CD4-positive, alpha-beta memory T cell (primary cell): Measurements from ENCODE around the gene MED27. TPM values are rescaled to one million over a fixed set of nuclear protein-coding genes. Genes with fewer than 3 reads are reported as not detected.

ENCODE experiments used
- CTCF ChIA-PET: fragments of 350-600 bp; sonication (Branson Sonifier 250); formaldehyde crosslinking; loops from one replicate; lab custom pipeline; 2021; ENCODE audit warnings: inconsistent platforms; ENCODE audit not compliant: partially characterized antibody; lab: Charles Lee
- POLR2A ChIA-PET: fragments of 350-600 bp; sonication (Branson Sonifier 250); formaldehyde crosslinking; loops from one replicate; lab custom pipeline; 2021; ENCODE audit not compliant: partially characterized antibody; lab: Charles Lee
- DNase-seq, 5 donors: peaks; one replicate each; pipeline versions ENCODE4 v3.0.0 to v3.0.0-alpha.2; 2020 to 2022; ENCODE audit warnings: mixed read lengths in 1 of 5
- H3K27ac ChIP-seq: one replicate; pipeline ENCODE4 v1.7.0; 2013; ENCODE audit warnings: low read depth, low read length
- H3K27me3 ChIP-seq: 2 replicates; pipeline ENCODE4 v1.7.0; 2013; ENCODE audit warnings: mild to moderate bottlenecking, low read length, moderate library complexity; ENCODE audit not compliant: insufficient read depth
- H3K36me3 ChIP-seq: 2 replicates; pipeline ENCODE4 v1.7.0; 2013; ENCODE audit warnings: mild to moderate bottlenecking, low read length, moderate library complexity; ENCODE audit not compliant: insufficient read depth
- H3K4me1 ChIP-seq: 2 replicates; pipeline ENCODE4 v1.7.0; 2013; ENCODE audit warnings: mild to moderate bottlenecking, low read length, moderate library complexity; ENCODE audit not compliant: insufficient read depth
- H3K4me3 ChIP-seq, 2 donors: one replicate each; pipeline ENCODE4 v1.7.0; 2013; ENCODE audit warnings: low read length in 2 of 2, mild to moderate bottlenecking in 1 of 2
- H3K9me3 ChIP-seq, 2 donors: one replicate each; pipeline ENCODE4 v1.7.0; 2013; ENCODE audit warnings: low read length in 2 of 2, control low read depth in 1 of 2; ENCODE audit not compliant: control insufficient read depth in 1 of 2
- H3K27ac Mint-ChIP-seq, 7 donors: one replicate each; pipeline ENCODE4 v1.8.0; 2020 to 2021; ENCODE audit warnings: mixed read lengths in 7 of 7, mild to moderate bottlenecking in 6 of 7, inconsistent platforms in 3 of 7, moderate library complexity in 3 of 7
- H3K27me3 Mint-ChIP-seq, 2 donors: one replicate each; pipeline ENCODE4 v1.8.0; 2020 to 2021; ENCODE audit warnings: mixed read lengths in 2 of 2
- H3K36me3 Mint-ChIP-seq, 2 donors: one replicate each; pipeline ENCODE4 v1.8.0; 2020 to 2021; ENCODE audit warnings: mixed read lengths in 2 of 2, inconsistent platforms in 1 of 2, mild to moderate bottlenecking in 1 of 2
- H3K4me1 Mint-ChIP-seq, 4 donors: one replicate each; pipeline ENCODE4 v1.8.0; 2020 to 2021; ENCODE audit warnings: mixed read lengths in 4 of 4, mild to moderate bottlenecking in 1 of 4
- H3K4me3 Mint-ChIP-seq, 8 donors: one replicate each; pipeline ENCODE4 v1.8.0; 2020 to 2021; ENCODE audit warnings: mixed read lengths in 8 of 8, mild to moderate bottlenecking in 7 of 8, moderate library complexity in 6 of 8, inconsistent platforms in 3 of 8
- H3K9me3 Mint-ChIP-seq, 8 donors: one replicate each; pipeline ENCODE4 v1.8.0; 2020 to 2021; ENCODE audit warnings: mixed read lengths in 8 of 8, mild to moderate bottlenecking in 5 of 8, inconsistent platforms in 3 of 8, moderate library complexity in 1 of 8
- intact Hi-C: fragments of 100-400 bp; cut with micrococcal nuclease; formaldehyde crosslinking; loops from one replicate; pipeline ENCODE4 v1.15.1; 2023
- polyA plus RNA-seq, 2 donors: library from polyadenylated mRNA; unstranded; fragments of 300-500 nt; fragmentation: Illumina TruSeq; gene quantifications; one replicate each; pipeline ENCODE4 v1.2.3, GENCODE V29; 2021
- total RNA-seq, 2 experiments: library from RNA; stranded (reverse); gene quantifications; one replicate each; pipeline ENCODE4 v1.2.3, GENCODE V29; 2021

Gene MED27
- total and polyA plus RNA-seq, 4 experiments from 2014 or later: 15.6 to 57.7 (median 29.3) TPM

DNA sequence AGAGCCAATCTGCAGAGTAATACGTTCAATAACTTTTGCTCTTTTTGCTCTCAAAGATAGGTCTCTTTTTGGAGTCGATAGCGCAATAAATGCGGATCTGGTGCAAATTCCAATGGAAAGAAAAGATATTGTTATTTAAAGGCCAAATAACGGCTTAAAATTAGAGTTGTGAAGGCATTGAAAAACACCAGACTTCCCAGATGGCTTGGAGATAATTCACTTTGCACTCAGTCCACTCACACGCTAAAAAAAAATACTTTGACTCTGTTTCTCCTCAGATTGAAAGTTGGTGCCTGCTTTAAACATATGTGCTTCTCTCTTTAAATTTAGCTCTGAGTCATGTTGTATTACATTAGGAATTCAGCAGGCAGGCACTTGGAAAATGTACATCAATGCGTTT, 19.5 kb upstream of the MED27 start:
- Mint-ChIP-seq H3K27me3 (peaks cover 30 to 40% of the 10 kb centered on the region in 2 donors), H3K9me3 (peaks cover 0 to 3% (median 0%) of the 10 kb centered on the region in 8 donors), H3K36me3 (no peaks in the 10 kb centered on the region), H3K27ac (no peak overlapping the region), H3K4me3 (no peak overlapping the region), H3K4me1 (no peaks in the 10 kb centered on the region)
- CTCF ChIA-PET: no interaction called here
- no peak overlapping the region for H3K27ac ChIP-seq
- H3K9me3 ChIP-seq: no peaks in the 10 kb centered on the region
- H3K4me1 ChIP-seq: no peaks in the 10 kb centered on the region
- no peak overlapping the region for H3K4me3 ChIP-seq
- H3K36me3 ChIP-seq: no peaks in the 10 kb centered on the region
- H3K27me3 ChIP-seq: peaks cover 3% of the 10 kb centered on the region
- DNase-seq: no peak
- POLR2A ChIA-PET: no interaction called here
- intact Hi-C loops: no loop called here

- Mint-ChIP-seq H3K4me1 (no peaks in the 10 kb centered on the region), H3K4me3 (no peak overlapping the region)
Observed at GRCh38 chr9:132094314-132094791, 14.7 kb upstream of the MED27 start.

GRCh38 chr9:132090771-132091170, 11.1 kb upstream of the MED27 start:
- Histone ChIP-seq H3K4me1 (no peaks in the 10 kb centered on the region), H3K27me3 (no peaks in the 10 kb centered on the region), H3K4me3 (no peak overlapping the region), H3K27ac (no peak overlapping the region), H3K36me3 (no peaks in the 10 kb centered on the region), H3K9me3 (no peaks in the 10 kb centered on the region)
- Mint-ChIP-seq H3K27ac (no peak overlapping the region), H3K4me3 (no peak overlapping the region), H3K36me3 (no peaks in the 10 kb centered on the region), H3K27me3 (peaks cover 12 to 31% of the 10 kb centered on the region in 2 donors), H3K9me3 (peaks cover 0 to 2% (median 0%) of the 10 kb centered on the region in 8 donors), H3K4me1 (no peaks in the 10 kb centered on the region)
- ChIA-PET CTCF (no interaction called here), POLR2A (no interaction called here)
- DNase-seq: no peak
- intact Hi-C loops: no loop called here

More at GRCh38 chr9:132094314-132094791, 14.7 kb upstream of the MED27 start:
- POLR2A ChIA-PET: no interaction called here
- Mint-ChIP-seq H3K9me3 (peaks cover 0 to 3% (median under 1%) of the 10 kb centered on the region in 8 donors), H3K36me3 (no peaks in the 10 kb centered on the region), H3K27ac (no peak overlapping the region), H3K27me3 (peaks cover 28 to 44% of the 10 kb centered on the region in 2 donors)
- H3K27me3 ChIP-seq: peaks cover 3% of the 10 kb centered on the region
- H3K36me3 ChIP-seq: no peaks in the 10 kb centered on the region
- no peak overlapping the region for H3K27ac ChIP-seq
- CTCF ChIA-PET: no interaction called here
- no peaks in the 10 kb centered on the region for H3K4me1 ChIP-seq
- no peak for DNase-seq
- no peaks in the 10 kb centered on the region for H3K9me3 ChIP-seq
- intact Hi-C loops: no loop called here
- H3K4me3 ChIP-seq: no peak overlapping the region

DNA sequence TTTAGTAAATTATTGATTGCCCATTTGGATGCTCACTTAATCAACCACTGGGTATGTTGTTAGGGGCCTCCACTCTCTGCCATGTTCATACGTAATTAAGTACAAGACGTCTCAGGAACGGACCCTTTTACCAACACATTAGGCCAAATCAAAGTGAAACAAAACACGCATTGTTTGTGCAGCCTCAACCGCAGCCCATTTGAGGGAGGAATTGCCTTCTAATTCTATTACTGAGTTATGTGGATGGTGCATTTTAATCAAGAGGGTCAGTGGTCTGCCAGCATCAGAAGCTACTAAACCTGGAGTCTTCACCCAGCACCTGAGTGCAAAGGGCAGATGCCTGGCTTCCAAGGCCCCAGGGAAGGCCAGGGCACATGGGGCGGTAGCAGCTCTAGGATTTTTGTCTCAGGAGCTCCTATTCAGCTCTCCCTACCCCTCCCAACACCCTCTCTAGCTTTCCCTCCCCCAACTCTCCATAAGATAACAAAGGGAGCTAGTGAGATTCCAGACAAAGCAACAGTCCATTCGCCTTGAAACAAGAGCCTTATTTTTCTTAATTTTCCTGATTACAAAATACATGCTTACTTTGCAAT, 7.9 kb upstream of the MED27 start:
- ChIA-PET POLR2A (no interaction called here), CTCF (no interaction called here)
- intact Hi-C loops: no loop called here

GRCh38 chr9:132082188-132082587, 2.5 kb upstream of the MED27 start:
- H3K36me3 ChIP-seq: peaks cover 3% of the 10 kb centered on the region
- intact Hi-C loops: no loop called here
- H3K4me3 Mint-ChIP-seq: no peak overlapping the region
- H3K27ac ChIP-seq: no peak overlapping the region
- peaks cover 24% of the 10 kb centered on the region for H3K4me1 ChIP-seq
- H3K9me3 ChIP-seq: no peaks in the 10 kb centered on the region
- no peaks in the 10 kb centered on the region for H3K9me3 Mint-ChIP-seq
- H3K4me1 Mint-ChIP-seq: peaks cover 25 to 30% (median 27%) of the 10 kb centered on the region in 4 donors
- no peak overlapping the region for H3K27ac Mint-ChIP-seq
- H3K27me3 ChIP-seq: no peaks in the 10 kb centered on the region
- DNase-seq: no peak
- CTCF ChIA-PET: no interaction called here
- POLR2A ChIA-PET: no interaction called here
- no peak overlapping the region for H3K4me3 ChIP-seq
- peaks cover 6 to 13% of the 10 kb centered on the region in 2 donors for H3K36me3 Mint-ChIP-seq
- H3K27me3 Mint-ChIP-seq: peaks cover 5 to 15% of the 10 kb centered on the region in 2 donors

More for the DNA sequence above, 7.9 kb upstream of the MED27 start:
- H3K4me3 Mint-ChIP-seq: no peak overlapping the region
- DNase-seq: no peak
- Histone ChIP-seq H3K36me3 (no peaks in the 10 kb centered on the region), H3K9me3 (no peaks in the 10 kb centered on the region), H3K27me3 (no peaks in the 10 kb centered on the region), H3K27ac (no peak overlapping the region), H3K4me3 (no peak overlapping the region), H3K4me1 (no peaks in the 10 kb centered on the region)
- H3K36me3 Mint-ChIP-seq: no peaks in the 10 kb centered on the region
- H3K27ac Mint-ChIP-seq: no peak overlapping the region
- no peaks in the 10 kb centered on the region for H3K4me1 Mint-ChIP-seq
- peaks cover 10 to 29% of the 10 kb centered on the region in 2 donors for H3K27me3 Mint-ChIP-seq
- H3K9me3 Mint-ChIP-seq: peaks cover 0 to 1% (median 0%) of the 10 kb centered on the region in 8 donors

DNA sequence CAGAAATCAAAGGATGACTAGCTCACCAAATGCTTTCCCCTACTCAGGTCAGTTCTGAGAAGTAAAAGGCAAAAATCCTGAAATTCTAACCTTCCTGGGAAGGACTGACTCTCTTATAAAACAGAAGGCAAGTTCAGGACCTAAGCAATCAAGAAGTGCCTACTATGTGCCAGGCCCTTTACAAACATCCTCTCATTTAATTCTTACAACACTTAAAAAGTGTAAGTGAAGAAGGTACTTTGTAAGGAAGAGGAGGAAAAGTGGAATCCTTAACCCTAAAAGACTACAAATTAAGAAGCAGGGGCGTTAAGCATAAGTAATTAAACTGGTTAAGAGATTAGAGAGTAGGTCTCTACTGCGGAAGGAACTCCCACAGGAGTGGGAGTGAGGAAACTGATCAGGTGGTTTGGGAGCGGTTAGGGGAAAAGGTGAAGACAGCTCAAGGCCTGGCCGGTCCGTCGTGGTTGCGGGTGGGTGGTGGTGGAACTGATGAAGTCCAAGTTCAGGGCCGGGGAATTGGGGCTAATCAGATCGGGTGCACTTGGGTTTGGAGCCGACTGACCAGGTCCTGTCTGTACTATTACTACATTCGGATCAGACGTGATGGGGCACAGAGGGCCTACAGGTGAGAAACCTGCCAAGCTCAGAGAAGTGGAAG, 839 bp downstream of the MED27 start:
- intact Hi-C loops: loop anchor here (1.0 kb wide), 1 partner anchor 162 kb away; no protein-coding TSS in a partner anchor
- peak in 1 of 5 donors; percentile 1 for DNase-seq
- H3K27ac ChIP-seq: peak overlapping the region; percentile 70
- ChIA-PET POLR2A (interaction anchor here (1.4 to 1.7 kb wide), 2 partner anchors 590 to 953 kb away, joined by 3 to 4 read pairs; partner anchors contain the start of genes DDX31 and NUP214), CTCF (no interaction called here)
- Mint-ChIP-seq H3K27ac (peak overlapping the region; percentile 86 to 98 (median 94)), H3K27me3 (peaks cover 0 to 1% of the 10 kb centered on the region in 2 donors), H3K36me3 (peaks cover 28 to 37% of the 10 kb centered on the region in 2 donors), H3K4me1 (peaks cover 30 to 49% (median 41%) of the 10 kb centered on the region in 4 donors), H3K4me3 (peak overlapping the region; percentile 89 to 99 (median 98)), H3K9me3 (no peaks in the 10 kb centered on the region)
- H3K4me1 ChIP-seq: peaks cover 40% of the 10 kb centered on the region
- peaks cover 20% of the 10 kb centered on the region for H3K36me3 ChIP-seq
- H3K4me3 ChIP-seq: peak overlapping the region; percentile 89 to 93
- no peaks in the 10 kb centered on the region for H3K9me3 ChIP-seq
- no peaks in the 10 kb centered on the region for H3K27me3 ChIP-seq
